IMR-90 (cell line): ENCODE results near the gene DPP6. TPM values are rescaled to one million over a fixed set of nuclear protein-coding genes. Genes with fewer than 3 reads are reported as not detected.

ENCODE experiments used
- ATAC-seq: fragments of 200-7000 bp; cut with Tn5 transposase; 2 replicates; pipeline ENCODE4 v1.9.1; 2020; ENCODE audit warnings: low read depth, mild to moderate bottlenecking, moderate library complexity
- BruUV-seq: library from RNA; stranded (reverse); fragments of 400-500 nt; replicated peaks from 2 replicates; lab custom pipeline; 2021; lab: Mats Ljungman, UMichigan
- CTCF ChIA-PET: fragments of 300-600 bp; formaldehyde crosslinking; extraction: SDS; loops from one replicate; lab custom pipeline; 2021; ENCODE audit warnings: antibody characterized with exemption; lab: Yijun Ruan, JAX
- POLR2A ChIA-PET: fragments of 300-600 bp; sonication (Branson Sonifier 250); formaldehyde crosslinking; loops from one replicate; lab custom pipeline; 2022; ENCODE audit warnings: antibody characterized with exemption; ENCODE audit not compliant: unreplicated experiment; lab: Charles Lee
- DNase-seq: peaks from one replicate; pipeline ENCODE4 v3.0.0; 2013
- H2AFZ ChIP-seq: replicated peaks from 2 replicates; pipeline ENCODE3; 2013; ENCODE audit warnings: low read length, mild to moderate bottlenecking; ENCODE audit not compliant: poor library complexity
- H2AK5ac ChIP-seq: 2 replicates; pipeline ENCODE4 v1.6.1; 2013; ENCODE audit warnings: low read depth, low read length, inconsistent platforms
- H2AK9ac ChIP-seq: replicated peaks from 2 replicates; pipeline ENCODE3; 2013; ENCODE audit warnings: mild to moderate bottlenecking, low read depth, low read length, moderate library complexity; ENCODE audit not compliant: poor library complexity
- H2BK120ac ChIP-seq: 2 replicates; pipeline ENCODE4 v1.6.1; 2013; ENCODE audit warnings: low read depth, low read length, inconsistent platforms
- H2BK15ac ChIP-seq: 3 replicates; pipeline ENCODE4 v1.6.1; 2013; ENCODE audit warnings: low read depth, low read length, inconsistent platforms
- H2BK20ac ChIP-seq: 2 replicates; pipeline ENCODE4 v1.6.1; 2013; ENCODE audit warnings: low read depth, mild to moderate bottlenecking, inconsistent platforms, low read length, moderate library complexity
- H2BK5ac ChIP-seq: 2 replicates; pipeline ENCODE4 v1.6.1; 2013; ENCODE audit warnings: mild to moderate bottlenecking, low read depth, low read length, inconsistent platforms; ENCODE audit not compliant: poor library complexity, severe bottlenecking
- H3K14ac ChIP-seq: replicated peaks from 2 replicates; pipeline ENCODE4 v1.6.1; 2013; ENCODE audit warnings: low read depth, low read length, inconsistent platforms
- H3K18ac ChIP-seq: 2 replicates; pipeline ENCODE4 v1.6.1; 2013; ENCODE audit warnings: low read depth, low read length, control low read depth
- H3K23ac ChIP-seq: 2 replicates; pipeline ENCODE4 v1.6.1; 2013; ENCODE audit warnings: low read depth, low read length, inconsistent platforms
- H3K27ac ChIP-seq: 2 replicates; pipeline ENCODE4 v1.5.1; 2013; ENCODE audit warnings: mild to moderate bottlenecking, control low read depth, low read length; ENCODE audit not compliant: insufficient read depth
- H3K27me3 ChIP-seq: 2 replicates; pipeline ENCODE4 v1.6.1; 2013; ENCODE audit warnings: low read length; ENCODE audit not compliant: control insufficient read depth, insufficient read depth
- H3K36me3 ChIP-seq: 2 replicates; pipeline ENCODE4 v1.6.1; 2013; ENCODE audit warnings: low read length, mixed read lengths; ENCODE audit not compliant: control insufficient read depth, insufficient read depth
- H3K4ac ChIP-seq: 2 replicates; pipeline ENCODE4 v1.6.1; 2013; ENCODE audit warnings: low read depth, low read length, inconsistent platforms
- H3K4me1 ChIP-seq: 2 replicates; pipeline ENCODE4 v1.6.1; 2013; ENCODE audit warnings: low read length, mixed read lengths; ENCODE audit not compliant: control insufficient read depth, insufficient read depth
- H3K4me2 ChIP-seq: 2 replicates; pipeline ENCODE4 v1.6.1; 2013; ENCODE audit warnings: low read depth, mild to moderate bottlenecking, control low read depth, low read length, moderate library complexity
- H3K4me3 ChIP-seq: 2 replicates; pipeline ENCODE4 v1.5.1; 2013; ENCODE audit warnings: low read depth, mild to moderate bottlenecking, control low read depth, low read length, moderate library complexity; ENCODE audit not compliant: insufficient read depth
- H3K56ac ChIP-seq: 2 replicates; pipeline ENCODE4 v1.6.1; 2013; ENCODE audit warnings: low read length, inconsistent platforms; ENCODE audit not compliant: insufficient read depth; ENCODE audit errors: extremely low read depth
- H3K79me1 ChIP-seq, 2 experiments: 2 replicates each; pipeline ENCODE4 v1.6.1; 2013; ENCODE audit warnings: low read length in 2 of 2, inconsistent platforms in 1 of 2, low read depth in 1 of 2
- H3K9ac ChIP-seq: 2 replicates; pipeline ENCODE4 v1.6.1; 2013; ENCODE audit warnings: low read depth, low read length, control low read depth
- H3K9me1 ChIP-seq: 2 replicates; pipeline ENCODE4 v1.6.1; 2013; ENCODE audit warnings: low read length, inconsistent platforms; ENCODE audit not compliant: insufficient read depth
- H3K9me3 ChIP-seq: 2 replicates; pipeline ENCODE4 v1.6.1; 2013; ENCODE audit warnings: low read length; ENCODE audit not compliant: control insufficient read depth, insufficient read depth
- H4K20me1 ChIP-seq: 2 replicates; pipeline ENCODE4 v1.6.1; 2013; ENCODE audit warnings: low read length, inconsistent platforms; ENCODE audit not compliant: insufficient read depth
- H4K5ac ChIP-seq: 2 replicates; pipeline ENCODE4 v1.6.1; 2013; ENCODE audit warnings: mild to moderate bottlenecking, low read depth, low read length, control low read depth
- H4K8ac ChIP-seq, 2 experiments: 2 replicates each; pipeline ENCODE4 v1.6.1; 2013; ENCODE audit warnings: low read depth in 2 of 2, low read length in 2 of 2, control low read depth in 1 of 2, inconsistent platforms in 1 of 2
- H4K91ac ChIP-seq: 2 replicates; pipeline ENCODE4 v1.6.1; 2013; ENCODE audit warnings: low read depth, low read length, inconsistent platforms; ENCODE audit not compliant: insufficient read depth
- BHLHE40 ChIP-seq: fragments of 150-350 bp; IDR thresholded peaks from 2 replicates; pipeline ENCODE4 v1.6.1; 2016; ENCODE audit warnings: mild to moderate bottlenecking, low read depth, low read length
- CEBPB ChIP-seq: IDR thresholded peaks from 2 replicates; pipeline ENCODE4 v1.6.1; 2012; ENCODE audit warnings: low read depth, low read length, improper control_type of control experiment
- CHD1 ChIP-seq: IDR thresholded peaks from 2 replicates; pipeline ENCODE4 v1.6.1; 2012; ENCODE audit warnings: low read depth, low read length, improper control_type of control experiment
- CTCF ChIP-seq: conservative IDR thresholded peaks from 2 replicates; pipeline ENCODE4 v1.5.1; 2012; ENCODE audit warnings: mild to moderate bottlenecking, low read depth, low read length, improper control_type of control experiment
- ELK1 ChIP-seq: fragments of 150-350 bp; IDR thresholded peaks from 2 replicates; pipeline ENCODE4 v1.6.1; 2016; ENCODE audit warnings: low read depth, mild to moderate bottlenecking, low read length, moderate library complexity, borderline replicate concordance
- MAFK ChIP-seq: IDR thresholded peaks from 2 replicates; pipeline ENCODE4 v1.6.1; 2012; ENCODE audit warnings: low read depth, low read length, improper control_type of control experiment
- MAZ ChIP-seq: IDR thresholded peaks from 2 replicates; pipeline ENCODE4 v1.6.1; 2012; ENCODE audit warnings: low read depth, mild to moderate bottlenecking, low read length, improper control_type of control experiment, moderate library complexity, borderline replicate concordance
- MXI1 ChIP-seq: IDR thresholded peaks from 2 replicates; pipeline ENCODE4 v1.6.1; 2012; ENCODE audit warnings: low read depth, mild to moderate bottlenecking, low read length, moderate library complexity, borderline replicate concordance
- NFE2L2 ChIP-seq: fragments of 150-350 bp; IDR thresholded peaks from 2 replicates; pipeline ENCODE4 v1.6.1; 2016; ENCODE audit warnings: low read depth, mild to moderate bottlenecking, low read length
- POLR2A ChIP-seq: IDR thresholded peaks from 2 replicates; pipeline ENCODE4 v1.6.1; 2012; ENCODE audit warnings: mild to moderate bottlenecking, low read depth, low read length
- RAD21 ChIP-seq: IDR thresholded peaks from 2 replicates; pipeline ENCODE4 v1.6.1; 2012; ENCODE audit warnings: low read length, improper control_type of control experiment
- RFX5 ChIP-seq: IDR thresholded peaks from 2 replicates; pipeline ENCODE4 v1.8.0; 2012; ENCODE audit warnings: low read depth, mild to moderate bottlenecking, low read length, moderate library complexity
- SMC3 ChIP-seq: fragments of 150-350 bp; IDR thresholded peaks from 2 replicates; pipeline ENCODE4 v1.6.1; 2016; ENCODE audit warnings: low read depth, mild to moderate bottlenecking, antibody characterized with exemption, low read length, moderate library complexity
- USF2 ChIP-seq: fragments of 150-350 bp; IDR thresholded peaks from 2 replicates; pipeline ENCODE4 v1.6.1; 2017; ENCODE audit warnings: mild to moderate bottlenecking, antibody characterized with exemption, low read length, low read depth
- WGBS, 2 experiments: methylation state at CpG; one replicate each; pipeline versions ENCODE4 v1.1.5 to v1.1.7; 2013; ENCODE audit warnings: missing lambda C conversion rate in 2 of 2; ENCODE audit not compliant: insufficient read length in 1 of 2; ENCODE audit errors: extremely low coverage in 2 of 2; 5-methylcytosine and 5-hydroxymethylcytosine counted together
- dilution Hi-C: fragments of 300-500 bp; cut with HindIII; formaldehyde crosslinking; loops from one replicate; pipeline ENCODE4 v1.14.3; 2018; ENCODE audit warnings: low sequenced_read_pairs; ENCODE audit not compliant: unreplicated experiment
- in situ Hi-C: fragments of 300-500 bp; cut with MboI; formaldehyde crosslinking; loops from 3 replicates; pipeline ENCODE4 v1.14.3; 2019; ENCODE audit warnings: low sequenced_read_pairs, inconsistent platforms, mixed read lengths
- intact Hi-C: fragments of 100-400 bp; cut with micrococcal nuclease; formaldehyde crosslinking; loops from 2 replicates; pipeline ENCODE4 v1.10.0; 2022
- polyA plus RNA-seq, 3 experiments: library from polyadenylated mRNA; depleted of rRNA; stranded (reverse); fragments of >200 nt; gene quantifications; 2 replicates each; pipeline ENCODE4 v1.2.3, GENCODE V29; 2012; ENCODE audit warnings: low replicate concordance in 1 of 3
- total RNA-seq: library from RNA; depleted of rRNA; stranded (reverse); fragments of >200 nt; gene quantifications from 2 replicates; pipeline ENCODE4 v1.2.3, GENCODE V29; 2012

The DPP6 gene
- total and polyA plus RNA-seq, 2 of the 4 experiments (the other 2 are of a cell fraction) = not detected

GRCh38 chr7:154765118-154765517 is 712.9 kb downstream of the DPP6 start:
- no peak overlapping the region for H3K18ac ChIP-seq
- no peak overlapping the region for H2BK5ac ChIP-seq
- DNase-seq = no peak
- no peak overlapping the region for H3K56ac ChIP-seq
- H3K9me1 ChIP-seq = no peaks in the 10 kb centered on the region
- H3K4ac ChIP-seq = no peak overlapping the region
- H2BK20ac ChIP-seq = no peak overlapping the region
- H3K23ac ChIP-seq = no peak overlapping the region
- in situ Hi-C loops (no loop called here), intact Hi-C loops (no loop called here), dilution Hi-C loops (no loop called here)
- TF ChIP-seq RFX5 = no peak
- no peak for TF ChIP-seq RAD21
- TF ChIP-seq NFE2L2 = no peak
- no peak for TF ChIP-seq CHD1
- no peak for TF ChIP-seq BHLHE40
- TF ChIP-seq ELK1 = no peak
- no peak for TF ChIP-seq MAZ
- TF ChIP-seq USF2 = no peak
- TF ChIP-seq CEBPB = no peak
- no peak for TF ChIP-seq POLR2A
- no peak for TF ChIP-seq MAFK
- no peak for TF ChIP-seq SMC3
- no peak for TF ChIP-seq MXI1
- no peak for TF ChIP-seq CTCF
- WGBS, 2 experiments = no CpG with 5 or more reads among the region's 1 CpG
- H3K27me3 ChIP-seq = no peaks in the 10 kb centered on the region
- H3K79me1 ChIP-seq = no peaks in the 10 kb centered on the region
- H3K14ac ChIP-seq = no peak overlapping the region
- no TSS peak for BruUV-seq
- no peak overlapping the region for H4K91ac ChIP-seq
- H2AFZ ChIP-seq = no peak overlapping the region
- H4K8ac ChIP-seq = no peak overlapping the region
- ChIA-PET CTCF (no interaction called here), POLR2A (no interaction called here)
- H3K9me3 ChIP-seq = peaks cover 51% of the 10 kb centered on the region
- no peak overlapping the region for H2AK9ac ChIP-seq
- no peak overlapping the region for H3K4me2 ChIP-seq
- H3K9ac ChIP-seq = no peak overlapping the region
- H3K27ac ChIP-seq = no peak overlapping the region
- no peak overlapping the region for H3K4me3 ChIP-seq
- no peaks in the 10 kb centered on the region for H4K20me1 ChIP-seq
- no peak overlapping the region for H2BK120ac ChIP-seq
- no peaks in the 10 kb centered on the region for H3K36me3 ChIP-seq
- ATAC-seq = no peak
- no peak overlapping the region for H4K5ac ChIP-seq
- no peak overlapping the region for H2AK5ac ChIP-seq
- H2BK15ac ChIP-seq = no peak overlapping the region
- H3K4me1 ChIP-seq = no peaks in the 10 kb centered on the region
